Stomach (tissue), 9 donors: ENCODE data around the gene LENG1. TPM values are rescaled to one million over a fixed set of nuclear protein-coding genes. Genes with fewer than 3 reads are reported as not detected.

ENCODE experiments used
- DNase-seq, 2 donors: peaks; one replicate each; pipeline versions ENCODE4 v3.0.0 to v3.0.0-alpha.2; 2013 to 2019
- H3K27ac ChIP-seq, 5 donors: fragments of 200-600 bp in 4 of 5; sonication (generic) in 4 of 5; one replicate each; pipeline ENCODE4 v1.5.1; 2013 to 2019; ENCODE audit warnings: mild to moderate bottlenecking in 1 of 5, moderate library complexity in 1 of 5
- H3K27me3 ChIP-seq, 3 donors: fragments of 200-600 bp; sonication (generic); one replicate each; pipeline ENCODE4 v1.5.1; 2017 to 2019; ENCODE audit warnings: mixed run types in 1 of 3
- H3K36me3 ChIP-seq, 4 donors: fragments of 200-600 bp; sonication (generic); 1 replicate in 3 of 4; 2 replicates in 1 of 4; pipeline ENCODE4 v1.5.1; 2016 to 2019
- H3K4me1 ChIP-seq, 4 donors: fragments of 200-600 bp; sonication (generic); one replicate each; pipeline ENCODE4 v1.5.1; 2016 to 2019
- H3K4me3 ChIP-seq, 4 donors: fragments of 200-600 bp; sonication (generic) in 3 of 4; one replicate each; pipeline ENCODE4 v1.5.1; 2016 to 2019; ENCODE audit warnings: mild to moderate bottlenecking in 1 of 4
- H3K9me3 ChIP-seq, 4 donors: fragments of 200-600 bp; sonication (generic); one replicate each; pipeline ENCODE4 v1.5.1; 2016 to 2019
- EP300 ChIP-seq: sonication (generic); formaldehyde crosslinking; IDR thresholded peaks from one replicate; pipeline ENCODE4 v1.6.1; 2017; ENCODE audit warnings: antibody characterized with exemption
- POLR2A ChIP-seq, 4 donors: fragments of 450-650 bp; IDR thresholded peaks; one replicate each; pipeline ENCODE4 v1.6.1; 2016; ENCODE audit warnings: antibody characterized with exemption in 4 of 4, control low read depth in 2 of 4, mild to moderate bottlenecking in 1 of 4, moderate library complexity in 1 of 4
- POLR2AphosphoS5 ChIP-seq, 3 donors: sonication (generic); formaldehyde crosslinking; IDR thresholded peaks; one replicate each; pipeline ENCODE4 v1.6.1; 2016; ENCODE audit warnings: antibody characterized with exemption in 3 of 3
- WGBS, 5 donors: extraction: QIAGEN DNeasy Blood & Tissue Kit in 3 of 5; methylation state at CpG; one replicate each; pipeline versions ENCODE4 v1.1.5 to v1.1.7; 2013 to 2018; 5-methylcytosine and 5-hydroxymethylcytosine counted together
- intact Hi-C: fragments of 100-400 bp; cut with DNase I; formaldehyde crosslinking; loops from one replicate; pipeline ENCODE4 v1.15.1; 2023; ENCODE audit warnings: low total_unique reads
- polyA plus RNA-seq, 3 donors: library from polyadenylated mRNA; stranded (reverse); fragments of 200-250 nt; gene quantifications; one replicate each; pipeline ENCODE4 v1.2.3, GENCODE V29; 2013
- total RNA-seq, 5 donors: library from RNA; depleted of rRNA; stranded (reverse); fragments of >200 nt; gene quantifications; one replicate each; pipeline versions ENCODE4 v1.1.0 to v1.2.3, GENCODE V29; 2014 to 2016
- TF ChIP-seq, protein P1 (sequence below), 7 experiments: fragments of 450-650 bp in 4 of 7; fragments of 200-600 bp in 3 of 7; sonication (generic) in 3 of 7; IDR thresholded peaks; one replicate each; pipeline ENCODE4 v1.5.1; 2016 to 2019; ENCODE audit warnings: antibody characterized with exemption in 7 of 7, control low read depth in 2 of 7, mild to moderate bottlenecking in 1 of 7
- donor health status: healthy with polysubstance abuse.
- donor health status: Bipolar disorder and iron deficiency.
- donor health status: healthy.

LENG1 gene
- total and polyA plus RNA-seq, 8 donors, result 4.2 to 35.6 (median 10.3) TPM; not detected in 2

- H3K27me3 ChIP-seq, result no peaks in the 10 kb centered on the region
- peak in 1 of 4 donors; percentile 23 for TF ChIP-seq POLR2A (IDR thresholded peaks at IDR 0.05)
- peak in 2 of 3 donors; percentile 78 to 82 for TF ChIP-seq POLR2AphosphoS5 (IDR thresholded peaks at IDR 0.05)
- TF ChIP-seq, protein P1, sequence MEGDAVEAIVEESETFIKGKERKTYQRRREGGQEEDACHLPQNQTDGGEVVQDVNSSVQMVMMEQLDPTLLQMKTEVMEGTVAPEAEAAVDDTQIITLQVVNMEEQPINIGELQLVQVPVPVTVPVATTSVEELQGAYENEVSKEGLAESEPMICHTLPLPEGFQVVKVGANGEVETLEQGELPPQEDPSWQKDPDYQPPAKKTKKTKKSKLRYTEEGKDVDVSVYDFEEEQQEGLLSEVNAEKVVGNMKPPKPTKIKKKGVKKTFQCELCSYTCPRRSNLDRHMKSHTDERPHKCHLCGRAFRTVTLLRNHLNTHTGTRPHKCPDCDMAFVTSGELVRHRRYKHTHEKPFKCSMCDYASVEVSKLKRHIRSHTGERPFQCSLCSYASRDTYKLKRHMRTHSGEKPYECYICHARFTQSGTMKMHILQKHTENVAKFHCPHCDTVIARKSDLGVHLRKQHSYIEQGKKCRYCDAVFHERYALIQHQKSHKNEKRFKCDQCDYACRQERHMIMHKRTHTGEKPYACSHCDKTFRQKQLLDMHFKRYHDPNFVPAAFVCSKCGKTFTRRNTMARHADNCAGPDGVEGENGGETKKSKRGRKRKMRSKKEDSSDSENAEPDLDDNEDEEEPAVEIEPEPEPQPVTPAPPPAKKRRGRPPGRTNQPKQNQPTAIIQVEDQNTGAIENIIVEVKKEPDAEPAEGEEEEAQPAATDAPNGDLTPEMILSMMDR (IDR thresholded peaks at IDR 0.05), result no peak
- TF ChIP-seq EP300, result no peak
- intact Hi-C loops, result no loop called here
- 0 to 1% (median 0%) methylated on average over 45 to 65 of the region's 65 CpGs for WGBS, 5 donors
- peak overlapping the region; percentile 97 to 99 (median 99) for H3K27ac ChIP-seq
- H3K9me3 ChIP-seq, result no peaks in the 10 kb centered on the region
- H3K4me1 ChIP-seq, result peaks cover 28 to 45% (median 40%) of the 10 kb centered on the region in 4 donors
- DNase-seq, result peak; percentile 100
- peak overlapping the region; percentile 75 to 93 (median 84) for H3K4me3 ChIP-seq
- peaks cover 16 to 40% (median 33%) of the 10 kb centered on the region in 4 donors for H3K36me3 ChIP-seq
Measured at GRCh38 chr19:54189735-54190502, 30.4 kb upstream of the LENG1 start.

- DNase-seq, result no peak
- intact Hi-C loops, result no loop called here
- H3K4me1 ChIP-seq, result peaks cover 28 to 45% (median 40%) of the 10 kb centered on the region in 4 donors
- peaks cover 16 to 33% (median 26%) of the 10 kb centered on the region in 4 donors for H3K36me3 ChIP-seq
- no peaks in the 10 kb centered on the region for H3K9me3 ChIP-seq
- 0 to 1% (median 1%) methylated on average over 22 to 64 of the region's 64 CpGs for WGBS, 5 donors
- no peaks in the 10 kb centered on the region for H3K27me3 ChIP-seq
- TF ChIP-seq, protein P1 (IDR thresholded peaks at IDR 0.05), result peak in 1 of 7 experiments; percentile 49
- TF ChIP-seq POLR2A (IDR thresholded peaks at IDR 0.05) (no peak), POLR2AphosphoS5 (IDR thresholded peaks at IDR 0.05) (peak; percentile 4 to 70 (median 44)), EP300 (no peak)
- peak within 1 kb of the TSS; percentile 75 to 93 (median 84) for H3K4me3 ChIP-seq
- H3K27ac ChIP-seq, result peak within 1 kb of the TSS; percentile 97 to 99 (median 99)
Measured at GRCh38 chr19:54189145-54189734, 29.7 kb upstream of the LENG1 start, which contains the start of gene MBOAT7. Gene MBOAT7, minus strand, starts transcription at chr19:54189580. Its CDS starts 1,072 bp downstream, at chr19:54188508.

GRCh38 chr19:54188215-54188871 is 28.8 kb upstream of the LENG1 start:
- no peaks in the 10 kb centered on the region for H3K27me3 ChIP-seq
- peaks cover 28 to 45% (median 40%) of the 10 kb centered on the region in 4 donors for H3K4me1 ChIP-seq
- WGBS, 5 donors, result 13 to 25% (median 19%) methylated on average over 12 of the region's 12 CpGs
- no peaks in the 10 kb centered on the region for H3K9me3 ChIP-seq
- intact Hi-C loops, result no loop called here
- TF ChIP-seq, protein P1 (IDR thresholded peaks at IDR 0.05), result no peak
- TF ChIP-seq POLR2AphosphoS5 (IDR thresholded peaks at IDR 0.05), result no peak
- TF ChIP-seq EP300, result no peak
- TF ChIP-seq POLR2A (IDR thresholded peaks at IDR 0.05), result no peak
- peak overlapping the region; percentile 75 to 93 (median 84) for H3K4me3 ChIP-seq
- peak in 1 of 2 donors; percentile 47 for DNase-seq
- H3K36me3 ChIP-seq, result peaks cover 14 to 29% (median 22%) of the 10 kb centered on the region in 4 donors
- H3K27ac ChIP-seq, result peak overlapping the region; percentile 97 to 99 (median 99)

DNA sequence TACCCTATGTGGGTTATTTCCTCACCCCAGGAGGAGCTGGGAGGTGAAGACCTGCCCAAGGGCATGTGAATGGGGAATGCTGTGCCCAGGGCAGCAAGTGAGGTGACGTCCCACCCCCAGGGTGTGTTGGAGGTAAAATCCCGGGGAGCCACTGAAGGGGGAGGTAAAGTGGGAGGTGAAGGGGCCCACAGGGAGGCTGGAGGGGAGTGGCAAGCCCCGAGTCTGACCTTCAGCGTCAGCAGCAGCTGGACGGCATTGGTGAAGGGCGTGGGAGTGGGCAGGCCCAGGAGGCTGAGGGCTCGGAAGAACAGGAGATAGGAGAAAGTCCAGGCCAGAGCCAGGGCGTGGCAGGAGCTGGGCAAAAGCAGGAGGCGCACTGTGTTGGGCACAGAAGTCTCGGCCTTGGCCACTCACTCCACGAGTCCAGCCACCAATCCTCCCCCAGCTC is 27.4 kb upstream of the LENG1 start:
- Histone ChIP-seq H3K9me3 (no peaks in the 10 kb centered on the region), H3K27me3 (no peaks in the 10 kb centered on the region), H3K36me3 (peaks cover 14 to 27% (median 21%) of the 10 kb centered on the region in 4 donors), H3K4me1 (peaks cover 22 to 34% (median 30%) of the 10 kb centered on the region in 4 donors), H3K27ac (peak overlapping the region; percentile 26 to 99 (median 97)), H3K4me3 (no peak overlapping the region)
- TF ChIP-seq POLR2AphosphoS5 (IDR thresholded peaks at IDR 0.05), result peak in 1 of 3 donors; percentile 18
- no peak for TF ChIP-seq POLR2A (IDR thresholded peaks at IDR 0.05)
- no peak for TF ChIP-seq EP300
- TF ChIP-seq, protein P1 (IDR thresholded peaks at IDR 0.05), result no peak
- intact Hi-C loops, result no loop called here
- peak; percentile 59 to 91 for DNase-seq
- WGBS, 5 donors, result 40 to 73% (median 59%) methylated on average over 10 to 11 of the region's 11 CpGs
